Liver (tissue), 3 donors: Measurements from ENCODE around the gene PCDH10.

ENCODE experiments used
- CTCF ChIP-seq: fragments of 150-350 bp; IDR thresholded peaks from 2 replicates; pipeline ENCODE4 v1.5.1; 2017; ENCODE audit warnings: improper control_type of control experiment, low read depth, low read length; ENCODE audit not compliant: missing input control
- JUND ChIP-seq, 2 donors: IDR thresholded peaks; 2 replicates each; pipeline ENCODE4 v1.6.1; 2016; ENCODE audit warnings: antibody characterized with exemption in 2 of 2
- donor health status: healthy.
- donor health status: healthy.

GRCh38 chr4:133146574-133147241 lies 2.4 kb upstream of the PCDH10 start:
- TF ChIP-seq CTCF (peak; percentile 68), JUND (IDR thresholded peaks at IDR 0.05) (no peak)
